Fibroblast of skin of right quadriceps (primary cell): Measurements from ENCODE around the gene CABLES1.
"Not testable (repeated sequence)": the region's sequence is repeated elsewhere in the genome, so short reads cannot be mapped to it uniquely, and the experiment has no call there.

ENCODE experiments used
- DNase-seq: peaks from one replicate; pipeline ENCODE4 v3.0.0-alpha.2; 2013

CABLES1 gene

GRCh38 chr18:23227726-23228070, 92.4 kb downstream of the CABLES1 start:
- DNase-seq = no peak

DNA sequence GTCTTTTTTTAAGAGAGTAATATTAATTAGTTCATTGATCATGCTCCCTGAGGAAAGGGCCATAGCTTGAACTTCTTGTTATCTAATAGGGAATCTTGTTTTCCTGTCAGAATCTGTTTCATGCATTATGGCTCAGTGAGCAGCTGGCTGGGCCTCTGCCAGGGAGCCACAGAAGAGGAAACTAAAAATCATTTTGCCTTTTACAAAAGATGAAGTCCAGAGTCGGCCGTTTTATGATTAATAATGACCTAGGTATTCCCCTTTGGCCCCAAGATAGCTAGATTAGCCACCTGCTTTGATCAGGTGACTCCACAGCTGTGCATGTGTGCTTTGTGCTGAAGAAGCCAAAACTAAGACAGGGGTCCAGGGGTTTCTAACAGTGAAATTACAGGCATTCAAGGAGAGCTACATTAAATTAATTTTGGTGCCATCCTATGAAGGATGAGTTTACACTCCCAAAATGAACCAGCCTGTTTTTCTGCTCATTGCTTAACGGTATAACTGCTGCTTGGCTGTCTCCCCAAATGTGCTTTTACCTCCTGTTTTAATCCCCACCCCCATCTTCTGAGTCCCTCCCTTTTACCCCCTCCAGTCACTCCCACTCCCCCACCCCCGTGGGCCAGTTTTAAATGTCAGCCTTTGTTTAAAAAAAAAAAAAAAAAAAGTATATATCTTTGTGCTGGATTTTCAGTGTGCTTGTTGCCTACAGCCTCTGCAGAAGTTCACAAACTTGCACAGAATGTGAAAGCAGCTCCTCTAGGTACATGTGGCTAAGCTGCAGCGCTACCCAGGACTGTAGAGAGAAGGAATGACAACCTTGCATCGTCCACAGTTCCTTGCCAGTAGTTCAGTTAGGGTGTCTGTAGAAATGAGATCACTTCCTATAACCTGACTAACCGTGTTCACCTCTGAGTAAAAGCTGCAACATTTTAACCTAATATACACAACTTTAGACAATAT, 93.1 kb downstream of the CABLES1 start:
- peak; percentile 60 for DNase-seq

GRCh38 chr18:23229472-23229871, 94.2 kb downstream of the CABLES1 start:
- DNase-seq = peak; percentile 80

DNA sequence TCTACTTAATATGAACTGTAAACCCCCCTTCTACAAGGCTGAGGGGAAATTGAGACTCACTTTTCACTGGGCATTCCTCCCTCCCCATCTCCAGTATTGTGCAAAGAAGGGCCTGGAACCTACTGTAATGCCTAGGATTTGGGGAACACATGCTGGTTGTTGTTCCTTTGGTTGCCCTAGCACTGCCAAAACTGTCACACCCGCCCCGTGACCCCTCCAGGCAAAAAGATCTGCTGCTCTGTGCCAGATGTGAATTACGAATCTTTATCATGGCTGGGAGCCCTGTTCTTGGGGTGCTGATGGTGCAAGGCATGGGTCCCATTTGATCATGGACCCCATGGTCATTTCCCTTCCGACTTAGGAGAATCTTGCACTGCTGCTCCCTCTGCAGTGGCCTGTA, 95.4 kb downstream of the CABLES1 start:
- DNase-seq = no peak

GRCh38 chr18:23231340-23232021, 96.2 kb downstream of the CABLES1 start:
- DNase-seq = peak; percentile 97

DNA sequence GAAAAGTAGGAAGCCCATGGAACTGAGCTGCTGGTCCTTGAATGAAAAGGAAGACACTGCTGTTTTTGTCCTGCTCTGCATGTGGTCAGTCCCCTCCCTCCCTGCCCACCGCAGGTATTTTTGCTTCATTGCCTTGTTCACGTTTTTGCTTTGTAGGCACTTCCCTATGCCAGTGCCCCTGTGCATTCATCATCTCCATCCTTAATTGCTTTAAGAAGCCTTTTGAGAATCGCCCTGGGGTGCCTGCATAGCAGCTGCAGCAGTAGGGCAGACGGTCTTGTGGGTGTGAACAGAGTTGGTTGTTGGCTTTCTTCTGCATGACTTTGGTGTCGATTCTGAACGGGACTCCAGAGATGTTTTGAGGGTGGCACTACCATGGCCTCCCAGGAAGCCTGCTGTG, 97.0 kb downstream of the CABLES1 start:
- no peak for DNase-seq

GRCh38 chr18:23234619-23235018, 99.3 kb downstream of the CABLES1 start:
- DNase-seq = no peak

DNA sequence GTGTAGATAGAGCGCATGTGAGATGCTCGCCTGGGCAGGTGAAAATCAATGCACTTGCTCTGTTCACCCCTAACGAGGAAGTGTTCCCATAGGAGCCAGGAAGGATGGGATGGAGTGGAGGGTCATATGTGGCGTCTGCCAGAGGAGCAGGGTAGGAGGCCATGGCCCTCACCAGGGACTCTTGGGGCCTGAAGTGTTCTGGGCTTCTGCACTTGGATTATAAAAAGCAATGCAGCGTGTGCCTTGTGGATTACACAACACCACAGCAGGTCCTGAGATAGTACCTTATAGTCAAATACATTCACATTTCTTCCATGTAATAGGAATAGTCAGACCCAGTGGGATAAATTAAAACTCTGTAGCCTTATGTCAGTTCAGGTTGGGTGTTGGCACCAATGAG, 100.1 kb downstream of the CABLES1 start:
- no peak for DNase-seq

- DNase-seq = no peak
These were observed 100.6 kb downstream of the CABLES1 start for GRCh38 chr18:23235860-23236259.

GRCh38 chr18:23236876-23237468, 101.7 kb downstream of the CABLES1 start:
- no peak for DNase-seq

DNA sequence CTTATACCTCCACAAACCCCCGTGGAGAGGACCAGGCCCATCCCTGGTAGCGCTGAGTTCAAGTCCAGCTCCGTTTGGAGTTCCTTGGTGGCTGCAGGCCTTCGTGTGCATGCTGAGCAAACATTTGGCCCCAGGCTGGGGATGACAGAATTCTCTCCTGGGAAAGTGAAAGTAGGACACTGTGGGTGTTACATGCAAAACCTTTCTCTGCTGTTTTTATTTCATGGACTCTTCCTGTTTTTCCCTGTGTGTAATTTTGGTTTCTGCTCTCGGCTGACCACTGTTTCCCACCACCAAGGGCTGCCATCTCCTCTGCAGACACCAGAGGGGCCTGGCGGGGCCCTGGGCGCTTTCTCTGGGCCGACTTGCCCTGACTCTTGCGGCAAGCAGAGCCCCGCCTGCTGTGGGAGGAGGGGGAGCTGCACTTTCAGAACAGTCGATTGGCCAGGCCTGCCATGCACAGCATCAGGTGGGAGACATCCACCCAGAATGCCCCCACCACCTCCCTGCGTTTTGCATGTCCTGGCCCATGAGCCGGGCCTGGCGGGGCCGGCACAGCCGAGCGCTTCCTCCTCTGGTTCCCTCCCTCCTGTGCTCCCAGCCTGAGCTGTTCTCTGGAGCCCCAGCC, 102.4 kb downstream of the CABLES1 start:
- no peak for DNase-seq

GRCh38 chr18:23238152-23238531, 102.9 kb downstream of the CABLES1 start:
- peak; percentile 19 for DNase-seq

GRCh38 chr18:23238651-23239349, 103.5 kb downstream of the CABLES1 start:
- DNase-seq = peak; percentile 15

GRCh38 chr18:23239350-23239692, 104.0 kb downstream of the CABLES1 start:
- DNase-seq = no peak

DNA sequence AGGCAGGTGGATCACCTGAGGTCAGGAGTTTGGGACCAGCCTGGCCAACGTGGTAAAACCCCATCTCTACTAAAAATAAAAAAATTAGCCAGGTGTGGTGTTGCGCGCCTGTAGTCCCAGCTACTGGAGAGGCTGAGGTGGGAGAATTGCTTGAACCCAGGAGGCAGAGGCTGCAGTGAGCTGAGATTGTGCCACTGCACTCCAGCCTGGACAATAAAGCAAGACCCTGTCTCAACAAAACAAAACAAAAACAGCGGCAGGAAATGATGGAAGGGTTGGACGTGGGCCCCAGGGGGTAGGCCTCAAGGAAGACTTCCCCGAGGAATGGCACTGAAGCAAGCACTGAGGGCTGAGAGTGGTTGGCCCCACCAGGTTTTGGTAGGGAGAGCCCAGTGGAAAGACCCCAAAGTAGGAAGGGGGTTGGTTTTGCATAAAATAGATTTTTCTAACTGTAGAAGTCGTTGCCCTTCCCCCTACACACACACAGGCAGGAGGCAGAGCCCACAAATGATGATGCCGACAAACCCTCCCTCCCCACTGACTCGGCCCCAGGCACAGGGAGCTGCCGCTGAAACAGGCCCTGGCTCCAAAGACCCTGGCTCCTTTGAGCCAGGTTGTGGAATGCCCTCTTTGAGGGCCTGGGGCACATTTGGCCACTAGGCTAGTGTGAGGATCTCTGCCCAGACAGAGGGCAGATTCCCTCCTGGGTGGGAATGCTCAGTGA, 104.8 kb downstream of the CABLES1 start:
- no peak for DNase-seq

DNA sequence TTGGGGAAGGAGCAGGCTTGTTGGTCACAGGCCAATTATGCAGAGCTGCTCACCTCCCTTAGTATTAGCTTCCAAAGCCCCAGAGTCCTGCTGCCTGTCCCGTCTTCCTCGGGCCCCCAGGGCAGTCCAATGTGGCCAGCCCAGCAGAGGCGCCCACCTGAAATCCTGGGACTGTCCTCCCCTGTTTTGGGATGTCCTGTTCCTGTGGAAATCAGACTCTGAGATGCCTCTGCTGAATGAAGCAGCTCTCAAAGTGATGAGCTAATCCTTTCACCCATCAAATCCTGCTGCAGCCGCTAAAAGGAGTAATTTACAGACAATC, 105.3 kb downstream of the CABLES1 start:
- DNase-seq = no peak

DNA sequence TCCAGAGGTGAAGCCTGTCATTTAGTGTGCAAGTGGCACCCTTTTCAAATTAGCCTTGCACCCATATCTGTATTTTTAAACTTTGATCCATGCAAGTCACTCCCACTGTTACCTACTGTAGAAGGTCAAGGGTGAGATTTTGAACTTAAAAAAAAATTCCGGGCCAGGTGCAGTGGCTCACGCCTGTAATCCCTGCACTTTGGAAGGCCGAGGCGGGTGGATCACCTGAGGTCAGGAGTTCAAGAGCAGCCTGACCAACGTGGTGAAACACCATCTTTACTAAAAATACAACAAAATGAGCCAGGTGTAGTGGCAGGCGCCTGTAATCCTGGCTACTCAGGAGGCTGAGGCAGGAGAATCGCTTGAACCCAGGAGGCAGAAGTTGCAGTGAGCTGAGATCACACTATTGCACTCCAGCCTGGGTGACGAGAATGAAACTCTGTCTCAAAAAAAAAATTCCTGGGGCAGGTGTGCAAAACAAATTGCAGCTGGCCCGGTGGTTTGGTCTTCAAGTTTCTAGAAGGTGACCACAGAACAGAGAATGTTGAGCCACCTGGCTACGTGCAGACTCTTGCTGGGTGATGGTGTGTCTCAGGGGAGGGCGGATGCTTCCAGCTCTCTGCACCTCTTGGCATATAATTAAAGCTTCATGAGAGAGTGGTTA, 106.7 kb downstream of the CABLES1 start:
- DNase-seq = not testable (repeated sequence)

DNA sequence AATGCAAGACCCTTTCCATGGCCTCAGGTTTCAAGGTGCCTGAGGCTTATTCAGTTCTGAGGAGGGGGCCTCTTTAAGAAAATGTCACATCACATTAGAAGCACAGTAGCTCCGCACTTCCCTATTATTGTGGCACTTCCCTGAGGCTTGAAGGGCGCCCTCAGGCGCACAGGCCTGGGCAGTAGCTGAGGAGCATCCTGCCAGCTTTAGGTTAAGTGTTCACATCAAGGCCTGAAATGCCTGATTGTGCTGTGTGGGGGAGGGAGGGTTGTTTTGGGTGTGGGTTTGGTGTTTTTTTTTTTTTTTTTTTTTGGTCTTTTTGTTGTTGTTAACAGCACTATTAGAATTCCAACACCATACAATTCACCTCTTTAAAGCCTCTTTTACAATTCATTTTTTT, 107.9 kb downstream of the CABLES1 start:
- DNase-seq = no peak

DNA sequence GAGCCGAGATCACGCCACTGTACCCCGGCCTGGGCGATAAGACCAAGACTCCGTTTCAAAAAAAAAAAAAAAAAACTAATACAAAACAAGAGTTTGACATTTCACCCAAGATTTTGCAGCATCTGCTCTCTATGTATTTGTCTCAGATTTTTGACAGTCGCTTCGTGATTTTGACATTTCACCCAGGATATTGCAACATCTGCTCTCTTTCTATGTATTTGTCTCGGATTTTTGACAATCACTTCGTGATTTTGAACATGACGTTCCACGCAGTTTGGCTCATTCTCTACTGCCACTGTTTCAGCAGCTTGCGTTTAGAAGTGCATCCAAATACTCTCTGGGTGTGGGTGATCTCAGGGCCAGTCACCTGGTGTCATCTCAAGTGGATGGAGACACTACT, 108.5 kb downstream of the CABLES1 start:
- DNase-seq = no peak

DNA sequence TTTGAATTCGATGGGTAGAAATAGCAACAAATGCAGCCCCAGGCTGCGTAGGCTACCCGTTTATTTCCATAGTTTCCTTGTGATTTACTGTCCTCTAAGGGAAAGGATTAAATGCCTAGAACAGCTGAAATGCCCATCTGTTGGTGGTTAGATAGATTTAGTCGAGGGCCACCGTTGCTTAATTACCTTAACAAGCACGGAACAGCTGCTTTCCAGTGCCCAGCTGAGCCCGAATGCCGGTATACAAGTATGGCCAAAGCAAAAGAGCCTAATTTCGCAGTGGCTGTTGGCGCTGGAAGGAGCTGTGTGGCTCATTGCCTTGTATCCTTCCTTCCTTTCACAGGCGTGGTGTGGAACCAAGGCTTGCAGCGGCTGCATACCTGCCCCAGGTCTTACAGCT, 109.1 kb downstream of the CABLES1 start:
- no peak for DNase-seq

- DNase-seq = no peak
These were observed 110.2 kb downstream of the CABLES1 start for GRCh38 chr18:23245461-23245860.

GRCh38 chr18:23247331-23247730, 112.0 kb downstream of the CABLES1 start:
- no peak for DNase-seq
